Esophagus muscularis mucosa (tissue), 4 donors: ENCODE data around the gene NKPD1. TPM values are rescaled to one million over a fixed set of nuclear protein-coding genes. Genes with fewer than 3 reads are reported as not detected.
A peak's percentile ranks its signal among the peaks of the same experiment; 100 is the strongest.

Source experiments
- DNase-seq: peaks from one replicate; pipeline ENCODE4 v3.0.0-alpha.2; 2017; ENCODE audit errors: extremely low spot score
- H3K27ac ChIP-seq, 4 donors: fragments of 200-600 bp; sonication (generic); replicated peaks in 1 of 4; 1 replicate in 3 of 4; 2 replicates in 1 of 4; pipeline ENCODE4 v1.5.1; 2016 to 2019; ENCODE audit warnings: mild to moderate bottlenecking in 1 of 4
- H3K27me3 ChIP-seq, 4 donors: fragments of 200-600 bp; sonication (generic); one replicate each; pipeline versions ENCODE4 v1.5.1 to v1.6.0; 2016 to 2019
- H3K36me3 ChIP-seq, 4 donors: fragments of 200-600 bp; sonication (generic); one replicate each; pipeline ENCODE4 v1.5.1; 2016 to 2019
- H3K4me1 ChIP-seq, 4 donors: fragments of 200-600 bp; sonication (generic); one replicate each; pipeline ENCODE4 v1.5.1; 2016 to 2019
- H3K4me3 ChIP-seq, 4 donors: fragments of 200-600 bp; sonication (generic); 1 replicate in 2 of 4; 2 replicates in 2 of 4; pipeline ENCODE4 v1.5.1; 2016 to 2019; ENCODE audit warnings: mild to moderate bottlenecking in 4 of 4, moderate library complexity in 1 of 4
- H3K9me3 ChIP-seq, 4 donors: fragments of 200-600 bp; sonication (generic); 1 replicate in 3 of 4; 2 replicates in 1 of 4; pipeline ENCODE4 v1.5.1; 2016 to 2019
- CTCF ChIP-seq, 3 experiments: fragments of 200-600 bp in 2 of 3; fragments of 450-650 bp in 1 of 3; sonication (generic) in 2 of 3; IDR thresholded peaks; one replicate each; pipeline ENCODE4 v1.5.1; 2017 to 2019; ENCODE audit warnings: antibody characterized with exemption in 3 of 3, mild to moderate bottlenecking in 2 of 3, moderate library complexity in 1 of 3
- EP300 ChIP-seq: sonication (generic); formaldehyde crosslinking; IDR thresholded peaks from one replicate; pipeline ENCODE4 v1.6.1; 2017; ENCODE audit warnings: antibody characterized with exemption
- POLR2A ChIP-seq: fragments of 450-650 bp; IDR thresholded peaks from one replicate; pipeline ENCODE4 v1.6.1; 2017; ENCODE audit warnings: antibody characterized with exemption, moderate library complexity, mild to moderate bottlenecking, low read depth
- POLR2AphosphoS5 ChIP-seq, 2 donors: sonication (generic); formaldehyde crosslinking; IDR thresholded peaks; one replicate each; pipeline ENCODE4 v1.6.1; 2017; ENCODE audit warnings: antibody characterized with exemption in 2 of 2
- WGBS: methylation state at CpG from one replicate; pipeline ENCODE4 v1.1.5; 2018; 5-methylcytosine and 5-hydroxymethylcytosine counted together
- intact Hi-C: fragments of 100-400 bp; cut with DNase I; formaldehyde crosslinking; loops from one replicate; pipeline ENCODE4 v1.15.1; 2023
- total RNA-seq, 4 donors: library from RNA; depleted of rRNA; stranded (reverse); fragments of >200 nt; gene quantifications; one replicate each; pipeline versions ENCODE4 v1.1.0 to v1.2.1, GENCODE V29; 2016

NKPD1 gene
- total RNA-seq, 4 donors from 2014 or later = 0.26 TPM; not detected in 3

GRCh38 chr19:45200568-45200967 lies 39.8 kb upstream of the NKPD1 start:
- intact Hi-C loops = loop anchor here (5.0 kb wide), 1 partner anchor 37 kb away; no protein-coding TSS in a partner anchor
- TF ChIP-seq POLR2AphosphoS5 (IDR thresholded peaks at IDR 0.05) = no peak
- TF ChIP-seq CTCF (IDR thresholded peaks at IDR 0.05) = peak in 2 of 3 experiments; percentile 25 to 27
- TF ChIP-seq POLR2A = no peak
- TF ChIP-seq EP300 = no peak
- DNase-seq = no peak
- H3K4me1 ChIP-seq = no peaks in the 10 kb centered on the region
- no peak overlapping the region for H3K27ac ChIP-seq
- WGBS = 30% methylated on average over 4 of the region's 4 CpGs
- H3K9me3 ChIP-seq = no peaks in the 10 kb centered on the region
- no peak overlapping the region for H3K4me3 ChIP-seq
- H3K27me3 ChIP-seq = peaks cover 0 to 6% (median 0%) of the 10 kb centered on the region in 4 donors
- H3K36me3 ChIP-seq = no peaks in the 10 kb centered on the region

- no peaks in the 10 kb centered on the region for H3K4me1 ChIP-seq
- H3K27ac ChIP-seq = no peak overlapping the region
- WGBS = 90% methylated on average over 6 of the region's 6 CpGs
- no peaks in the 10 kb centered on the region for H3K36me3 ChIP-seq
- no peaks in the 10 kb centered on the region for H3K9me3 ChIP-seq
- TF ChIP-seq CTCF (IDR thresholded peaks at IDR 0.05) = no peak
- no peak for TF ChIP-seq POLR2A
- no peak for TF ChIP-seq EP300
- no peak for TF ChIP-seq POLR2AphosphoS5 (IDR thresholded peaks at IDR 0.05)
- intact Hi-C loops = no loop called here
- no peak overlapping the region for H3K4me3 ChIP-seq
- H3K27me3 ChIP-seq = peaks cover 0 to 6% (median 0%) of the 10 kb centered on the region in 4 donors
- no peak for DNase-seq
These were observed 35.0 kb upstream of the NKPD1 start for GRCh38 chr19:45195764-45196163.

- no peak overlapping the region for H3K27ac ChIP-seq
- no peak overlapping the region for H3K4me3 ChIP-seq
- H3K9me3 ChIP-seq = no peaks in the 10 kb centered on the region
- DNase-seq = no peak
- H3K27me3 ChIP-seq = no peaks in the 10 kb centered on the region
- no peaks in the 10 kb centered on the region for H3K36me3 ChIP-seq
- no peak for TF ChIP-seq POLR2AphosphoS5 (IDR thresholded peaks at IDR 0.05)
- no peak for TF ChIP-seq POLR2A
- TF ChIP-seq EP300 = no peak
- intact Hi-C loops = no loop called here
- peaks cover 0 to 4% (median 1%) of the 10 kb centered on the region in 4 donors for H3K4me1 ChIP-seq
- 80% methylated on average over 4 of the region's 4 CpGs for WGBS
These were observed 30.6 kb upstream of the NKPD1 start for GRCh38 chr19:45191375-45191774.

GRCh38 chr19:45189971-45190370 lies 29.2 kb upstream of the NKPD1 start:
- WGBS = 83% methylated on average over 1 of the region's 1 CpG
- H3K4me1 ChIP-seq = peaks cover 0 to 4% (median 1%) of the 10 kb centered on the region in 4 donors

More at GRCh38 chr19:45189971-45190370, 29.2 kb upstream of the NKPD1 start:
- Histone ChIP-seq H3K27ac (no peak overlapping the region), H3K9me3 (no peaks in the 10 kb centered on the region), H3K36me3 (no peaks in the 10 kb centered on the region), H3K4me3 (no peak overlapping the region), H3K27me3 (no peaks in the 10 kb centered on the region)
- TF ChIP-seq EP300 (no peak), POLR2A (no peak), POLR2AphosphoS5 (IDR thresholded peaks at IDR 0.05) (no peak), CTCF (IDR thresholded peaks at IDR 0.05) (no peak)
- DNase-seq = no peak
- intact Hi-C loops = no loop called here
